GM21528 (cell line): ENCODE data around the gene ARPC4.
"Not testable (repeated sequence)": the region's sequence is repeated elsewhere in the genome, so short reads cannot be mapped to it uniquely, and the experiment has no call there.

Source experiments
- ATAC-seq: cut with Tn5 transposase; IDR thresholded peaks from one replicate; pipeline ENCODE4 v1.9.1; 2021; ENCODE audit warnings: mild to moderate bottlenecking, moderate library complexity; ENCODE audit not compliant: unreplicated experiment, low FRiP score

Gene ARPC4

DNA sequence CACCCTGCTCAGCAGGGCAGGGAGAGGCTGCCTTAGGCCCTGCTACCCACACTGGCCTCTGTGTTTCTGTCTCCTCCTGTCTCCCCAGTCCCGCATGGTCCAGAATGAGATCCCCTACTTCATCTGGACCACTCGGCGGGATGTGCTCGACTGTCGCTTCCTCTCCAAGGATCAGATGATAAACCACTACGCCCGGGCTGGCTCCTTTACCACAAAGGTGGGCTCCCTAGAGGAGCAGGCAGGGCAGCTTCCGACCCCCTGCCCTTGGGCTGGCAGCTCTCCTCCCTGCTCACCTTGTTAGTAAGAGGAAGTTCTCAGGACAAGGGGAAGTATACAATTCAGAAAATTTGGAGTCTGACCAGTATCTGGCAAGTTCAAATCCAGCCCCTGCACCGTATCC lies 23.1 kb downstream of the ARPC4 start:
- ATAC-seq, result no peak

DNA sequence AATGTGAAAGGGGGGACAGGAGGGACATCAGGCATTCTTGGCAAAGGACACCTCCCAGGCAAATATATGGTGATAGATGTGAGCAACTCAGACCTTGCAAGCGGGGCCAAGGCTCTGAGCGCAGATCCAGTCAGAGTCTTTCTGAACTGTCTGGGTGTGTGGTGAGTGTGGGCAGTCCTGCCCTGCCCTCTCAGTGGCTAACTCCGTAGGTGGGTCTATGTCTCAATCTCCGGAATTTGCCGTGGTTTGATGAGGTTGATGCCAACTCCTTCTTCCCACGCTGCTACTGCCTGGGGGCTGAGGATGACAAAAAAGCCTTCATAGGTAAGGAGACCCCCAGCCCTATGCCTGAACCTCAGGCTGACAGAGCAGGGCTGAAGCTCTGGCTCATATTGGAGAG lies 24.6 kb downstream of the ARPC4 start:
- ATAC-seq, result no peak

DNA sequence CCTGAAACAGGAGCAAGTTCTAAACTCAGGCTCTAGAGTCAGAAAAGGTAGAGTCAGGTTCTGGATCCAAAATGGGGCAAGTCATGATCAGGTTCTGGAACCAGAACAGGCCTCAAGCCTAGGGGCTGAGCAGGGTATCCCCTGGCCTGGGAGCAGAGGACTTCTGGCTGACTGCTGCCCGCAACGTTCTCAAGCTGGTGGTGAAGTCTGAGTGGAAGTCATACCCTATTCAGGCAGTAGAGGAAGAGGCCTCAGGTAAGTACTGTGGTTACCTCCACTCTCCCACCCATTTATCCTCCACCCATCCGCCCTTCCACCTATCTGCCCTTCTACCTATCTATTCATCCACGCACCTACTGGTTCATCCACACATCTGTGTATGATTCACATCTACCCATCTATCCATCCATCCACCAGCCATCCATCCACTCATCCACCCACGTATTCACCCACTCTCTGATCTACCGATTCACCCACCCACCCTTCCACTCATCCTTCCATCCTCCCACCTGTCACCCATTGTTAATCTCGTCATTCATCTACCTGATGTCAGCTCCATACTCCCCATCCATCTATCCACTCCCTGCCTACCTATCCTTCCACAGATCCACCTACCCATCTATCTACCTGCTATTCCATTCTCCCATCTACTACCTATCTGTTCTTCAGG lies 25.9 kb downstream of the ARPC4 start:
- ATAC-seq, result no peak

DNA sequence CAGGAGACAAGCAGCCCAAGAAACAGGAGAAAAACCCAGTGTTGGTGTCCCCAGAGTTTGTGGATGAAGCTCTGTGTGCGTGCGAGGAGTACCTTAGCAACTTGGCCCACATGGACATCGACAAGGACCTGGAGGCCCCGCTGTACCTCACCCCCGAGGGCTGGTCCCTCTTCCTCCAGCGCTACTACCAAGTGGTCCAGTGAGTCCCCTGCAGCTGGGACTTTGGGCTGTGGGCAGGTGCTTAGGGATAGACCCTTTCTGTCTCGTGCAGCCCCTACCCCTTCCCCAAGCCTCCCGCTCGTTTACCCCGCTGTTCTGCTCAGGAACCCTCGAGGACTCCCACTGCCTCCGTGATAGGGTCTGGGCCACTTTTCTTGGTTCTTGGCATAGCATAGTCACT lies 27.7 kb downstream of the ARPC4 start:
- no peak for ATAC-seq

DNA sequence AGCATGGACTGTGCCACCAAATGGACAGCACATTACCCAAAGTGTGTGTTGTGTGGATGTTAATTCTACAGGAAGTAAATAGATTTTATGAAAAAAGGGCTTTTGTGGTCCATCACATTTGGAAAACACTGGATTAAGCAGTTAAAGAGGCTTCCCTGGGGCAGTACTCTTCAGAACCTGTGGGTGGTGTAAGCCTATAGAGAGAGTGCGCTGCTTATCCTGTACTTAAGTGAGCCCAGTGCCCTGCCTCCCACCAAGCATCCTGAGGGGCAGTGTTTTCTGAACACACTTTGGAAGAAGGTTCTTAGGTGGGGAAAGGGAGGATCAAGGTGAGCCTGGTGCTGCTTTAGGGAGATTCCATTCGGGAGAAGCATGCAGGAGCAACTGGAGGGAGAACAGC lies 28.1 kb downstream of the ARPC4 start:
- no peak for ATAC-seq

DNA sequence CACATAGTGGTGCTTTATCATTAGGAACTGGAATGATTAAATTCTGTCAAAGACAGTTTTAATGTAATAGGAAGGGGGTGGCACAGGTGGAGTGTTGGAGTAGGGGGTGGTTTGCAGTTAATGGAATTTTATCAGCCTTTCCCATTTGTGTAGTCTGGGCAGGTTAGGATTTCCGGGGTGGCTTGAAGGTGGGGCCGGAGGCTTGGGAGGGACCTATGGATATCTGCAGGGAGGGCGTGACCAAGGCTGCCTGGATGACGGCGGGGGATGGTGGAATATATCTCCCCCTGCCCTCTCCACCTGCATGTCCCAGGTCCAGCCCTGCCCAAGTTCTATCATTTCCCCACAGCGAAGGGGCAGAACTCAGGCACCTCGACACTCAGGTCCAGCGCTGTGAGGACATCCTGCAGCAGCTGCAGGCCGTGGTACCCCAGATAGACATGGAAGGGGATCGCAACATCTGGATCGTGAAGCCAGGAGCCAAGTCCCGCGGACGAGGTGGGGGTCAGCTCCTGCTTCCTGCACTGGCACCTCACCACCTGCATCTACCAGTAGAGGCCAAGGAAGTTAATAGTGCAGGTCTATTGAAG lies 32.7 kb downstream of the ARPC4 start:
- no peak for ATAC-seq

DNA sequence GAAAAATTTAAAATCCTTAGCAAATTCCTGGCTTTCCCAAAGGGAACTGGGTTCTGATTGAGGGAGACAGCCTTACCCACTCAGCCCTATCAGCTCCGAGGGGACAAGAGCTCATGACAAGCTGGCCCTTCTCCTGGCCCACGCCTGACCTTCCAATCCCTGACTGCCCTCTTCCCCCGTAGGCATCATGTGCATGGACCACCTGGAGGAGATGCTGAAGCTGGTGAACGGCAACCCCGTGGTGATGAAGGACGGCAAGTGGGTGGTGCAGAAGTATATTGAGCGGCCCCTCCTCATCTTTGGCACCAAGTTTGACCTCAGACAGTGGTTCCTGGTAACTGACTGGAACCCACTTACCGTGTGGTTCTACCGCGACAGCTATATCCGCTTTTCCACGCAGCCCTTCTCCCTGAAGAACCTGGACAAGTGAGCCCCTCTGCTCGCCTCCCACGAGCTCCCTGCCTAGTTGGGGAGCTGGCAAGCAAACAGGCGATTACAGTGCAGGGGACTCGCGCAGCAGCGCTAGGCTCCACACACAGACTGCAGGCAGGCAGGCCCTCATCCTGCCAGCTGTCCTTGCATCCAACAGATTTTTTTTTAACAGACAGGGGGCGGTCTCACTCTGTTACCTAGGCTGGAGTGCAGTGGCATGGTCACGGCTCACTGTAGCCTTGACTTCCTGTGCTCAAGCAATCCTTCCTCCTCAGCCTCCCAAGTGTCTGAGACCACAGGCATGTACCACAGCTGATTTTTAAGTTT lies 34.1 kb downstream of the ARPC4 start:
- ATAC-seq, result no peak

DNA sequence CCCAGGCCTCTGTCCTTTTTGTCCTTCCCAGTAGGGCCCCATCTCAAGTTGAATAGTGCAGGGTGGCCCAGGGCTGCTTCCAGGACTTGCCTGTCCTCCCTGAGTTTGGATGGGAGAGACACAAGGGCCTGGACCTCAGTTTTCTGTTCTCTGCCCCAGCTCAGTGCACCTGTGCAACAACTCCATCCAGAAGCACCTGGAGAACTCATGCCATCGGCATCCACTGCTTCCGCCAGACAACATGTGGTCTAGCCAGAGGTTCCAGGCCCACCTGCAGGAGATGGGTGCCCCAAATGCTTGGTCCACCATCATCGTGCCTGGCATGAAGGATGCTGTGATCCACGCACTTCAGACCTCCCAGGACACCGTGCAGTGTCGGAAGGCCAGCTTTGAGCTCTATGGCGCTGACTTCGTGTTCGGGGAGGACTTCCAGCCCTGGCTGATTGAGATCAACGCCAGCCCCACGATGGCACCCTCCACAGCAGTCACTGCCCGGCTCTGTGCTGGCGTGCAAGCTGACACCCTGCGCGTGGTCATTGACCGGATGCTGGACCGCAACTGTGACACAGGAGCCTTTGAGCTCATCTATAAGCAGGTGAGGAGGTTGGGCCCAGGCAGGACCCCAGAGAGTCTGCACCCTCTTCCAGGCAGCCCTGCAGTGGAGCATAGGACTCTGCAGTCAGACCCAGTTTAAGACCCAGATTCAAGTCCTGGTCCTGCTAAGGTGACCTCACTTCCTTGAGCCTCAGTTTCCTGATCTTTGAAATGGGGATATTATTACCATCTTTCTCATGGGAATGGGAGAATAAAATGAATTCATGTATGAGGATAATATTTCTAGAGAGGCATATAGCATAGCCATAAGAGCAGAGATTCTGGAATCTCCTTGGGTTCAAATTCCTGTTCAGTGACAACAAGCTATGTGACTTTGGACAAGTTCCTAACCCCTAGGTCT lies 36.2 kb downstream of the ARPC4 start:
- ATAC-seq, result no peak

DNA sequence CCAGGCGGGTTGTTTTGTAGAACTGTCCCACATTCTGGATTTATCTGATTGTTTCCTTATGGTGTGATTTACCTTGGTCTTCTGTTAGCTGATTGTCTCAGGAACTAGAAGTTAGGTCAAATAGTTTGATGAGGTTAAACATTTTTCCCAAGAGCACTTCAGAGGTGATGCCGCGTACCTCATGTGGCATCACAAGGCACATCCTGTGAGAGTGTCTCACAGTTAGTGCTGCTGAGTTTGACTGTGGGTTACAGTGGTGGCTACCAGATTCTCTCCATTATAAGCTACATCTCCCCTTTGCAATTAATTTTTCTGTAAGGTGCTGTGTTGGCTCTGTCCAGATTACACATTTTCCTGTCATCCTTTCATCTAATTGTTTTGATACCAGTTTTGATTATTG lies 38.4 kb downstream of the ARPC4 start:
- no peak for ATAC-seq

DNA sequence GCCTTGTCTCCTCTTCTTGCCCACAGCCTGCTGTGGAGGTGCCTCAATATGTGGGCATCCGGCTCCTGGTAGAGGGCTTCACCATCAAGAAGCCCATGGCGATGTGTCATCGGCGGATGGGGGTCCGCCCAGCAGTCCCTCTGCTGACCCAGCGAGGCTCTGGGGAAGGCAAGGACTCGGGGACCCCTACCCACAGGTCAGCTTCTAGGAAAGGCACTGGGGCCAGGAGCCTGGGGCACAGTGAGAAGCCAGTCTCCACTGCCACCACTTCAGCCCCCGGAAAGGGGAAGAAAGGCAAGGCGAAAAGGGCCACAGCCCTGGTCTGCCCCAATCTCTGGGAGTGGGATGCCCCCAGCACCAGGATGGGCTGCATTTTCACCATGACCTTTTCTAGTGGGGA lies 40.2 kb downstream of the ARPC4 start:
- ATAC-seq, result no peak

DNA sequence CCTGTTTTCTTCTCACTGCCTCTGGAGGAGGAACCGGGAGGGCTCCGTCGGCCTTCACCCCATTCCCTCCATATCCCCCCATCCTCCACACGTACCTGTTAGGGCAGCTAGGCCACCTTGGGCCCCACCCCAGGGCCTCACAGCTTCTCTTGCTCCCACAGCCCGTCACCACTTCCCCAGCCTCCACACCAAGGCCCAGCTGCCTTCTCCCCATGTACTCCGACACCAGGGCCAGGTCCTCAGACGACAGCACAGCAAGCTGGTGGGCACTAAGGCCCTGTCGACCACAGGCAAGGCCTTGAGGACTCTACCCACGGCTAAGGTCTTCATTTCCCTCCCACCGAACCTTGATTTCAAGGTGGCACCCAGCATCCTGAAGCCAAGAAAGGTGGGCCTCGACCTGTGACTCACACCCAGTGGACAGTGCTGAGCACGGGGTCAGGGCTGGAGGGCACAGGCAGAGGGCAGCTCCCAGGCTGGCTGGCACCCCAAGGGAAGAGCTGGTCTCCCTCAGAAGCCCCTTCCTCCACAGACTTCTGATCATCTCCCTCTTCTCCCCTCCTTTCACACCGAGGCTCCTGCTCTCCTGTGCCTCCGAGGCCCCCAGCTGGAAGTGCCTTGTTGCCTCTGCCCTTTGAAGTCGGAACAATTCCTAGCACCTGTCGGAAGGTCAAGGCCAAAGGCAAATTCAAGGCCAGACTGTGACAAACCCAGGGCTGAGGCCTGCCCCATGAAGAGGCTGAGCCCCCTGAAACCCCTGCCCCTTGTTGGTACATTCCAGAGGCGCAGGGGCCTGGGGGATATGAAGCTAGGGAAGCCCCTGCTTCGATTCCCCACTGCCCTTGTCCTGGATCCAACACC lies 41.9 kb downstream of the ARPC4 start:
- no peak for ATAC-seq

DNA sequence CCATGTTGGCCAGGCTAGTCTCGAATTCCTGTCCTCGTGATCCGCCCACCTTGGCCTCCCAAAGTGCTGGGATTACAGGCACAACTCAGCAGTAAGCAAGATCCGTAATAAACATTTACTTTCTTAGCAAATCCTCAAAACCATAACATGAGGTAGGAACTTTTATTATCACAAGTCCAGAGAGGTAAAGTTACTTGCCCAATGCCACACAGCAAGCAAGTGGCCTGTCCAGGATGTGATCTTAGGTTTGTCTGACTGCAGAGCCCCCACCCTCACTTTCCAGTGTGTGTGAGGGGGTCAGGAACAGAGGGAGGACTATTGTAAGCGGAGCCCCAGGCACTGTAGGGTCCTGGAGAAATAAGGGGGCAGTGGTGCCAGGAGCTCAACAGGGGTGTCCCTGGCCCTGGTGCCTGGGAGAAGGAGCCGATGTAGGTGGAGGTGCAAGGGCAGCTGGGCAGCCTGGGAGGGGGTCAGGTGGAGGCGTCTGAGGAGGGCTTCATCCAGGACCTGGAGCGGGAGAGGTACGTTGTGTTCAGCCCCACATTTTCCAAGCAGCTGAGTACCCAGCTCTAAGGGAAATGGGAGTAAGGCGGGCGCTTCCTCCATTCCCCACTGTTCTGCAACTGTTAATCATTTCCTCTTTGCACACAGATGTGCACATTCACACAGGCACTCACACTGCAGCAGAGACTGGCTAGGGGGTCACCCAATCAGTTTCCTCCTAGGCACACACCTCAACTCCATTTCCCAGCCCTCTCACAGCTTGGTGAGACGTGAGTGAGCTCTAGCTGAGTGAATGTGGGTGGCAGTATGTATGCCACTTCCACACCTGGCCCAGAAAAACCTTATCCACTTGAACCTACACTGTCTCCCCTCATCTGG lies 45.1 kb downstream of the ARPC4 start:
- no peak for ATAC-seq

DNA sequence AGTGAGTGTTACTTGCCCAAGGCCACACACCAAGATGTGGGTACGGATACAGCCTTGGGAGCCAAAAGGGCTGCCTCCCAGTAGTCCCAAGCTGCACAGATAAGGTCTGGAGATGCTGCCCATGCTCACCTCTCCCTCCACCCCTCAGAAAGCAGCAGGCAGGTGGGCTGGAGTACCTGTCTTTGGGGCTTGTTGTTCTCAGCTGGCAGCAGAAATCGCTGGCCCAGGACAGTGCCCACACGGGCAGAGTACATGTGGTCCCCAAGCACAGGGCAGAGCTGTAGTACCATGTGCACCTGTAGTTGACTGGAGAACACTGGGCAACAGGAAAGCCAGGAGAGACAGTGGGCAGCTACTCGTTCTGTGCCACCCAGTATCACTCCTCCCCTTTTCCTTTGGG lies 46.0 kb downstream of the ARPC4 start:
- no peak for ATAC-seq

DNA sequence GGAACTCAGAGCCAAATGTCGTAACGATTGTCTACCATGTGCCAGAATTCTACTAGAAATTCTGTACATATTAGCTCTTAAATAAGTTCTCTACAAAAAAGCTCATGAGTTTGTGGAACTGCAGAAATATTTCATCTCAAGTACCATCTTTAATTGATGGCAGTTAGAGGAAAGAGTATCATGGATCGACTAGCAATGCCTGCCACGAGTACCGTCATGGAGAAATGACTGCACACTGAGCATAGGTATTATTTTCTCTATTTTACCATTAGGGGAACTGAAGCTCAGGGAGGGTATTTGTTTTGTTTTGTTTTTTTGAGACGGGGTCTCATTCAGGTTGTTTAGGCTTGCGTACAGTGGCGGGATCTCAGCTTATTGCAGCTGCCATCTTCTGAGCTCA lies 48.1 kb downstream of the ARPC4 start:
- ATAC-seq, result no peak

DNA sequence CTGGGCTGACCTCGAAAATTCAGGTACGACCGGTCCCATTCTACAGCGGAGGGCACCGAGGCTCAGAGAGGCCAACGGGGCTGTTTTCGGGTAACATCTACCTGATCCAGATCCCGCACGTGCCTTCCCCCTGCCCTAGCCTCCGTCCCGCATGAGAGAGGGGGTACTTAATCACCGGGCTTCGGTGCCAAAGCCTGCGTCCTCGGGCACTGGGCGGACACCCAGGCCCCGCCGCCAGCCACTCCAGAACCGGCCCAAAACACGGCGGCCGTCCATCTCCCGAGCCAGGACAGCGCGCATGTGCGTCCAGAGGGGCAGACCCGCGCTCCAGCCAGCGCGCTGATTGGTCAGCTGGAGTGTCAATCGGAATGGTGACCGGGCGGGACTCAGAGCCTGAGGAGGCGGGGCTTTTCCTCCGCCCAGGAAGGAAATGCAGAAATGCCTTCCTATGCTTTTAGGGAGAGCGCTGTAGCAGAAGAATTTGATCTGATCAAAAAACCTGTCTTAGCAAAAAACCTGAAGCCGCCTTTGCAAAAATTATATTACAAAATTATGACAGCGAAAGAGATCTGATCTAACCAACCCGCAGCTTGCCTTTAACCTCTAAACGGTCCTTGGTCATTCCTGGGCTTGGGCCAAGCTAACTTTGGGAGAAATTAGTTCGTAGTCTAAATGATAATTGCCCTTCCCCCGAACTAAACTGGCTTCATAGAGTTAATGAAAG lies 51.0 kb downstream of the ARPC4 start, which contains the start of gene RPUSD3:
Gene RPUSD3 (minus strand): TSS at position 294 of the 724 bp plus-strand sequence. CDS start 18 bp downstream, at position 276.
- peak; percentile 94 for ATAC-seq

DNA sequence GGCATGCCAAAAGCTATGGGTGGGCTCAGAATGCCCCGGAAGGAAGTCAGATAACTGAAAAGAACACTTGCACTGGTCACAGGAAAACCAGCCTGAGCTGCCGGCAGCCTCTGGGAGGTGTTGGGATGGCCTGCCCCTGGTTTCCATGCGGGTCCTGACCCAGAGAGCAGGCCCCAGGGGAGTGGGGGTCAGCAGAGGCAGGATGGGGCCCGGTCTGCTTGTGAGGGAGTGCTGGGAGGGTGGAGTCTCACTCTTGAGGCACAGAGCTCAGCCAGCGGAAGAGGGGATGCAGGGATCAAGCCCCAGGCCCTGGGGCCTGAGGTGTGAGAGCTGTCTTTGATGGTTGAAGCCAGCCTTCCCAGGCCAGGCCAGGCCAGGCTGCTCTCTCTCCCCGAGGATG lies 53.3 kb downstream of the ARPC4 start:
- ATAC-seq, result no peak

DNA sequence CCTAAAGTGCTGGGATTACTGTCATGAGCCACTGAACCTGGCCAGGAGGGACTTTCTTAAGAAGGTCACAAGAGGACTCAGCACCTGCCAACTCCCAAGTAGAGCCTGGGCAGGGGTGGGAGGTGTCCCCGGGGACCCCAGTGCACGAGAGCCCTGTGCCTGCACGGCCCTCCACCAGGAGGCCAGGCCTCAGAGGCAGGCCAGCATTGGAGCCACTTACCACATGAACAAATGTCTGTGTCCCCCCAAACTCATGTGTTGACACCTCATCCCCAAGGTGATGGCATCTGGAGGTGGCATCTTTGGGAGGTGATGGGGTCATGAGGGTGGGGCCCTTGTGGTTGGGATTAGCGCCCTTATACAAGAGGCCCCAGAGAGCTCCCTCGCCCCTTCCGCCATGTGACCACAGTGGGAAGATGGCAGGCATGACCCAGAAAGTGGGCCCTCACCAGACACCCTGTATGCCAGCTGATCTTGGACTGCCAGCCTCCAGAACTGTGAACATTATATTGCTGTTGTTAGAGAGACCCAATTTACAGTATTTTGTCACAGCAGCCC lies 54.1 kb downstream of the ARPC4 start:
- no peak for ATAC-seq

DNA sequence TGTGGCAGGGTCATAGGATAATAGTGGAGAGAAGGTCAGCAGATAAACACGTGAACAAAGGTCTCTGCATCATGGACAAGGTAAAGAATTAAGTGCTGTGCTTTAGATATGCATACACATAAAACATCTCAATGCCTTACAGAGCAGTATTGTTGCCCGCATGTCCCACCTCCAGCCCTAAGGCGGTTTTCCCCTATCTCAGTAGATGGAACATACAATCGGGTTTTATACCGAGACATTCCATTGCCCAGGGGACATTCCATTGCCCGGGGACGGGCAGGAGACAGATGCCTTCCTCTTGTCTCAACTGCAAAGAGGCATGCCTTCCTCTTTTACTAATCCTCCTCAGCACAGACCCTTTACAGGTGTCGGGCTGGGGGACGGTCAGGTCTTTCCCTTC lies 55.0 kb downstream of the ARPC4 start:
- ATAC-seq, result not testable (repeated sequence)
